Duodenal mucosa (tissue), 2 donors: ENCODE data around the gene CCDC174.

Source experiments
- H3K27ac ChIP-seq: one replicate; pipeline ENCODE4 v1.7.0; 2013; ENCODE audit warnings: low read depth, low read length
- H3K27me3 ChIP-seq, 2 donors: one replicate each; pipeline ENCODE4 v1.7.0; 2013; ENCODE audit warnings: low read length in 2 of 2, control low read depth in 1 of 2; ENCODE audit not compliant: insufficient read depth in 2 of 2, control insufficient read depth in 1 of 2
- H3K36me3 ChIP-seq, 2 donors: one replicate each; pipeline ENCODE4 v1.7.0; 2013; ENCODE audit warnings: low read length in 2 of 2, control low read depth in 1 of 2; ENCODE audit not compliant: insufficient read depth in 2 of 2, control insufficient read depth in 1 of 2
- H3K4me1 ChIP-seq, 2 donors: one replicate each; pipeline ENCODE4 v1.7.0; 2013; ENCODE audit warnings: low read length in 2 of 2, control low read depth in 1 of 2; ENCODE audit not compliant: insufficient read depth in 2 of 2, control insufficient read depth in 1 of 2
- H3K4me3 ChIP-seq, 2 donors: one replicate each; pipeline ENCODE4 v1.7.0; 2013; ENCODE audit warnings: low read length in 2 of 2, low read depth in 1 of 2
- H3K9ac ChIP-seq, 2 donors: one replicate each; pipeline ENCODE4 v1.7.0; 2013; ENCODE audit warnings: low read length in 2 of 2, low read depth in 1 of 2
- H3K9me3 ChIP-seq, 2 donors: one replicate each; pipeline ENCODE4 v1.7.0; 2013; ENCODE audit warnings: low read length in 2 of 2, control low read depth in 1 of 2; ENCODE audit not compliant: control insufficient read depth in 1 of 2

Gene CCDC174

DNA sequence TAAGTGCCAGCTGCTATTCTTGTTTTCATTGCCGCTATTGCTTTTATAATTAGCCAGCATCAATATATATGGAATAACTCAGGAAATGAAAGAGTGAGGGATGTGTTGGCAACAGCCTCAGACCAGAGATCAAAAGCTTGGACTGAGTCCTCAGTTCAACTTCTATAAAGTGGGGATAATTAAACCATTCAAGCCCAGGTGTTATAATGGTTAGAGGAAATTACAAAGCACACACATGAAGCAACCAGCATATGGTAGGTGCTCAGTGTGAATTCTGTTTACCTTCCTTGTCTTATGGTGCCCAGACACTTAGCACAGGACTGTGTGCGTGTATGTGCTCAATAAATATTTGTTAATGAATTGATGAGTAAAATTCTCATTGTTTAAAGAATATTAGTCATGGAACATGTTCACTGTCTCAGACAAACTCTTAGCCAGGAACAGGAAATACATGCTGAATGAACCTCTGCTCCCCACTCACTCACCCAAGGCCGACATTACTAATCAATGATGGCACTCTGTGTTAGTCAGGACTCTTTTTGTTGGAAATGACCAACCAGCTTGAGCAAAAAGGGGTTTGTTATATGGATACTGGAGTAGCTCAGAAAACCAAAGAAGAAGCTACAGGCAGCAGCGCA is 16.7 kb upstream of the CCDC174 start:
- Histone ChIP-seq H3K9me3 (no peaks in the 10 kb centered on the region), H3K27me3 (peaks cover 0 to 11% of the 10 kb centered on the region in 2 donors), H3K36me3 (no peaks in the 10 kb centered on the region), H3K27ac (no peak overlapping the region), H3K4me3 (no peak overlapping the region), H3K4me1 (peaks cover 0 to 15% of the 10 kb centered on the region in 2 donors), H3K9ac (no peak overlapping the region)

DNA sequence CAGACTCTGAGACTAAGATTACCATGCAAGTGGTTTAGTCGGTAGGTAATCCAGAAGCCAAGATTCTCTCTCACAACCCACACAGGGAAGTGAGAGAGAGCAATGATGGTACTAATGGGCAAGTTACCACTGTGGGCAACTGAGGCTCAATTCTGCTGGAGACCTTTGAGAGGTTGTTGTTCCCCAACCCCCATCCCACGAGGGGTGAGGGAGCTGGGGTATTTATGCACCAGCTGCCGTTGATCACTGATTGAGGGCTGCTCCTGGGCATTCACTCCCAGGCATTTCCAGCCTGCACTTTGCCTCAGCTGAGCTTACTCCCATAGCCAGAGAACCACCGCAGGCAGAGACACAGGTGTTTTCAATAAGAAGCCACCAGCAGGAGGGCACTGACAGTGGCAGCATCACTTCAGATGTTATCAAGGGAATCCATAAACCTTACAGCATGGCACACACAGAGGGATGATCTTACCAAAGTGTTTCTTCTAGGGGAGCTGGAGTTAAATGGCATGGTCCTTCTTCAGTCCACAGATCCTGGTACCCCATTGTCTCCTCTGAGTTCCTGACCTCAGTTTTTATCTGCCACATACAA is 15.0 kb upstream of the CCDC174 start:
- Histone ChIP-seq H3K9me3 (no peaks in the 10 kb centered on the region), H3K4me3 (no peak overlapping the region), H3K27me3 (peaks cover 0 to 21% of the 10 kb centered on the region in 2 donors), H3K27ac (no peak overlapping the region), H3K36me3 (no peaks in the 10 kb centered on the region), H3K4me1 (peaks cover 0 to 15% of the 10 kb centered on the region in 2 donors), H3K9ac (no peak overlapping the region)

DNA sequence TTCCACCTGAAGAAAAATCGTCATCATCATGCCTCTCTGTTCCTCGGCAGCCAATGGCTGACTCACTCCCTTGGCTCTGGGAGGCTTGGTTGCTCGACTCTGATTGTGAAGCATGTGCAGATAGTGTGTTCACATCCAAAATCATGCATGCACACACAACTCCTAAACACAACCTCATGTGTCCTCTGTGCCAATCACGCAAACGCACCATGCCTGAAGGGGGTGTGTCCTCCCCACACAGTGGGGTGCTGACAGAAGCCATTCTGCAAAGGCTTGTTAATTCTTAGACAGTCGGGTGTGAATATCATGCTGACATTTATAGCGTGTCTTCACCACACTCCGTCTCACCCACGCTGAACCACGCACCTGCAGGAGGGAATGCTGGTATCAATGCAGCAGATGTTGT is 11.4 kb upstream of the CCDC174 start:
- H3K27me3 ChIP-seq, result peaks cover 0 to 24% of the 10 kb centered on the region in 2 donors
- H3K9ac ChIP-seq, result no peak overlapping the region
- no peaks in the 10 kb centered on the region for H3K9me3 ChIP-seq
- H3K4me1 ChIP-seq, result peaks cover 0 to 6% of the 10 kb centered on the region in 2 donors
- no peaks in the 10 kb centered on the region for H3K36me3 ChIP-seq
- H3K27ac ChIP-seq, result no peak overlapping the region
- H3K4me3 ChIP-seq, result no peak overlapping the region

DNA sequence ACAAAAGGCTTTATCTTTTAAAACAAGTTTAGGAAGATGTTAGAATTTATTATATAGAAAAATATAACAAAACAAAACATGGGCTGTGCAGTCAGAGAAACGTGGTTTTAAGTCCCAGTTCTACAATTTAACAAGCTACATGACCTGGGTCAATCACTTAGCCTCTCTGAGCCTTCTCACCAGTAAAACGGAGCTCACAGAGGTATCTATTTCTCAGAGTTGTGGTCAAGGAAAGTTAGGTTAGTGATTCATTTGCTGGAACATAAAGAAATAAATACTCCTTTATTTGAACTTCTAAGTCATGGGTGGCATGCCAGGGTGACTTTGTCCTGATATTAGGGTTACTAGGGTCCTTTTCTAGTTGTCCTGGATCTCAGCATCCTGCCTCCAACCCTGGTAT is 10.8 kb upstream of the CCDC174 start:
- Histone ChIP-seq H3K4me3 (no peak overlapping the region), H3K27ac (no peak overlapping the region), H3K9me3 (no peaks in the 10 kb centered on the region), H3K9ac (no peak overlapping the region), H3K4me1 (no peaks in the 10 kb centered on the region), H3K36me3 (no peaks in the 10 kb centered on the region), H3K27me3 (peaks cover 0 to 24% of the 10 kb centered on the region in 2 donors)

DNA sequence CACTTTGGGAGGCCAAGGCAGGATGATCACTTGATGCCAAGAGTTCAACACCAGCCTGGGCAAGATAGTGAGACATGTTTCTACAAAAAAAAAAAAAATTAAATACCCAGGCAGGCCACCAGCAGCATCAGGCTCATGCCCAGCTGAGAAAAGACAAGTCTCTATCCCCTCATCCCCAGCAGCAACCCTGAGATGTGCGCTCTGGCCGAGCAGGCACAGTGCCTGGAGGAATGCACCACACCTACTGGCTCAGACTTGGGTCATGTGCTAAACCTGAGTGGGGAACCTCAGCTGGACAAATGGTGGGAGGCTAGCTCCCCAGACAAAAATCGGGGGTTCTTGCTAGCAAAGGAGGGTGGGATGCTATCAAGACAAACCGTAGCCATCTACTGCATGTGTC is 10.2 kb upstream of the CCDC174 start:
- Histone ChIP-seq H3K9me3 (no peaks in the 10 kb centered on the region), H3K27me3 (peaks cover 0 to 24% of the 10 kb centered on the region in 2 donors), H3K36me3 (no peaks in the 10 kb centered on the region), H3K4me1 (no peaks in the 10 kb centered on the region), H3K9ac (no peak overlapping the region), H3K4me3 (no peak overlapping the region), H3K27ac (no peak overlapping the region)

DNA sequence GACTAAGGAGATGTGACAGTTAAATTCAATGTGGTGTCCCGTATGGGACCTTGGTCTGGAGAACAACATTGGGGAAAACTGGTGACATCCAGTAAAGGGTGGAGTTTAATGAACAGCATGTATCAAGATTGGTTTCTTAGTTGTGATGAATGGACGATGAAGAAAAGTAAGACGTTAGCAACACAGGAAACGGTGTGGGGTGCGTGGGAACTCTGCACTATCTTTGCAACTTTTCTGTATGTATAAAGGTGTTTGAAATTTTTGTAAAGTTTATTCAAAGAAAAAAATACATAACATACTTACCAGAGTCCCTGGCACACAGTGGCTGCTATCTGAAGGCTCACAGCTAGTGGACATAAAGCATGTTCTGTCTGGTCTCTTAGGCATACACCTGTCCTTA is 6.1 kb upstream of the CCDC174 start:
- Histone ChIP-seq H3K27me3 (peaks cover 0 to 10% of the 10 kb centered on the region in 2 donors), H3K36me3 (no peaks in the 10 kb centered on the region), H3K9me3 (no peaks in the 10 kb centered on the region), H3K4me3 (no peak overlapping the region), H3K4me1 (peaks cover 19% of the 10 kb centered on the region in 2 donors), H3K9ac (no peak overlapping the region), H3K27ac (no peak overlapping the region)

DNA sequence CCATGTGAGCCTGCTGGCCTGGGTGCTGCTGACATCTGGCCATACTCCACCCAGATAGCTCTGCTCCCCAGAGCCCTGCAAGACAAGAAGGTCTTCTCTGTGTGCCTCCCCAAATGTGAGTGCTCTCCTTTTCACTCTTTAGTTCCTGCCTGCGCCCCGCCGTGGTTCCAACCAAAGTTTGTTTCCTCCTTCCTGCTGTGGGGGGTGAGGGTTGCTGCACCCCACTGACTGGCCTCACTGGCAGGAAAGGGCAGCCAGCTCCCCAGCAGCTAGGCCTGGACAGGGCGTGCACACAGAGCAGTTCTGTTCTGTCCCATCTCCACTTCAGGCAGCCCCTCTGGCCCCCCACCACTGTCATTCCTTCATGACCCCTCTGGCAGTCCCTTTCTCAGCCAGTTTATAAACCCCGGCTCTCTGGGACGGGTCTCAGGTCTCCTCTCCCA is 5.4 kb upstream of the CCDC174 start:
- H3K27ac ChIP-seq, result no peak overlapping the region
- H3K4me3 ChIP-seq, result no peak overlapping the region
- H3K27me3 ChIP-seq, result peaks cover 0 to 6% of the 10 kb centered on the region in 2 donors
- peaks cover 22% of the 10 kb centered on the region in 2 donors for H3K4me1 ChIP-seq
- H3K9me3 ChIP-seq, result no peaks in the 10 kb centered on the region
- H3K9ac ChIP-seq, result no peak overlapping the region
- no peaks in the 10 kb centered on the region for H3K36me3 ChIP-seq

DNA sequence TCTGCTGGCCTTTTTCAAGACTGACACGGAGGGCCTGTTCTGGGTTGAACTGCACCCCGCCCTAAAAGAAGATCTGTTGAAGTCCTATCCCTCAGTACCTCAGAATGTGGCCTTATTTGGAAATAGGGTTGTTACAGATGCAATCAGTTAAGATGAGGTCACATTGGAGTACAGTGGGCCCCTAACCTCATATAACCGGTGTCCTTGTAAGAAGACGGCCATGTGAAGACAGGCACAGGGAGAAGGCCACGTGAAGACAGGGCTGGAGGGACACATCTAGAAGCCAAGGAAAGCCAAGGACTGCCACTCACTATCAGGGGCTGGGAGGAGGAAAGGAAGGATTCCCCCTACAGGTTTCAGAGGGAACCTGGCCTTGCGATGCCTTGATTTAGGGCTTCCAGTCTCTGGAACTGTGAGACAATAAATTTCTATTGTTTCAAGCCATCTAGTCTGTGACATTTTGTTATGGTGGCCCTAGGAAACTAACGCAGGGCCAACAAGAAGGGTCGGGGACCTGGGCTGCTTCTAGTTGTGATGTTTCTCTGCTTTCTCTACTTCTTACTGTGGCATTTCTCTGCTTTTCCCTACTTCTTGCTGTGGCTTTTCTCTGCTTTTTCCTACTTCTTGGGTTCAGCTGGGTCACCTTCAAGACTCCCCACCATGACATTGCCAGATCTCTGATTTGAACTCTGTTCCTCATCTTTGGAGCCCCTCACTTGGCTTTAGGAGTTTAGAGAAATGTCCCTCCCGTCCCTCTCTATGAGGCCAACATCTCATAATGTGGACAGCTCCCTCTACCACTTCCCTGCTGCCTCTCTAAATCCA is 4.8 kb upstream of the CCDC174 start:
- H3K9me3 ChIP-seq, result no peaks in the 10 kb centered on the region
- H3K4me3 ChIP-seq, result no peak overlapping the region
- peaks cover 0 to 5% of the 10 kb centered on the region in 2 donors for H3K27me3 ChIP-seq
- peaks cover 22% of the 10 kb centered on the region in 2 donors for H3K4me1 ChIP-seq
- H3K27ac ChIP-seq, result no peak overlapping the region
- H3K36me3 ChIP-seq, result no peaks in the 10 kb centered on the region
- H3K9ac ChIP-seq, result no peak overlapping the region

DNA sequence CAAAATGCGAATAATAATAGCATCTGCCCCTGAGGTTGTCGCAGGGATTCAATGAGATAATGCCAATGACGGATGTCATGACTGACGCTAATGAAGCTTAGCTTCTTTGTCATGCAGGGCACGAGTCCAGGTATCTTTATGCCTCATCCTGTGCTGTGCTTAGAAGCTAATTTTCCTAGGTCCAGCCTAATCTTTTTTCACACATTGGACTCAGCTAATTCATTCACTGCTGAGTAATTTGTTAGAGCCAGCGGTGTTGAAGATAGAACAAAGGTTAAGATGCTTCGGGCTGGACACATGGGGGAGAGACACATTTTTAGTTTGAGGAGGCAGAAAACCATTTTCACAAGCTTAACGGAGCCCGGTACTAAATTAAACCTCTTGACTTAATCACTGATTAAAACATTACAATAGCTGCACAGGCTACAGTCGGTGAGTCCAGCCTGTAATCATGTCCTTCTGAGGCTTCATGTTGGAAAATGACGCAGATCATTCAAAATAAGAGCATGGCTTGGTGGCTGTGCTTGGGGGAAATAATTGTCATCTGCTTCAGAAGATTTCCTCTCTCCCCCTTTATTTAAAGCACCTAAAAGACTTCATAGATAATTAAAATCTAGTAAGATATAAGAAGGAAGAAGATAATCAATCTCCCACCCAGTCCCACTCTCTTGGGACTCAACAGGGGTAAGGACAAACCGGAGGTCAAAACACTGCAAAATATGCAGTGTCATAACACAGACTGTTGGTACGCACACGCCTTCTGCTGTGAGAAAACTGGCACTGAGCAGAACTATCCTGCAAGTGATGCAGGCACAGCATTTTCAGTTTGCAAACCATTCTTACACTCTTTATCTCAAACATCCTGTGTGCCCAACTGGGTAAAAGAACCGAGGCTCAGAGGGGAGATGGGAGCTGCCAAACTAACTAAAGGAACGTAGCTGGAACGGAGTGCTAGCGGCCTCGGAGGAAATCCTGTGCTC is 3.3 kb upstream of the CCDC174 start:
- no peak overlapping the region for H3K4me3 ChIP-seq
- no peak overlapping the region for H3K27ac ChIP-seq
- no peaks in the 10 kb centered on the region for H3K27me3 ChIP-seq
- H3K9me3 ChIP-seq, result no peaks in the 10 kb centered on the region
- no peak overlapping the region for H3K9ac ChIP-seq
- H3K4me1 ChIP-seq, result peaks cover 28 to 32% of the 10 kb centered on the region in 2 donors
- H3K36me3 ChIP-seq, result no peaks in the 10 kb centered on the region
